T-cell (primary cell): ENCODE data around the gene CES1. TPM values are rescaled to one million over a fixed set of nuclear protein-coding genes. Genes with fewer than 3 reads are reported as not detected.

Experiments used
- ATAC-seq, 4 experiments: fragments of 200-7000 bp in 3 of 4; fragments of 150-1000 bp in 1 of 4; cut with Tn5 transposase; replicated peaks in 1 of 4; 1 replicate in 3 of 4; 2 replicates in 1 of 4; pipeline ENCODE4 v1.10.0; 2021; ENCODE audit warnings: moderate library complexity in 3 of 4, mild to moderate bottlenecking in 2 of 4, moderate number of reproducible peaks in 1 of 4
- CTCF ChIA-PET, 2 donors: fragments of 300-600 bp; sonication (Branson Sonifier 250); formaldehyde crosslinking; loops; one replicate each; lab custom pipeline; 2022; ENCODE audit warnings: antibody characterized with exemption in 2 of 2; lab: Charles Lee
- POLR2A ChIA-PET, 2 donors: fragments of 300-600 bp; sonication (Branson Sonifier 250); formaldehyde crosslinking; loops; one replicate each; lab custom pipeline; 2022; ENCODE audit warnings: antibody characterized with exemption in 2 of 2; lab: Charles Lee
- DNase-seq, 35 experiments: peaks; one replicate each; pipeline versions ENCODE4 v3.0.0 to v3.0.0-alpha.2; 2013 to 2023
- H3K27ac ChIP-seq: one replicate; pipeline ENCODE4 v1.5.1; 2013; ENCODE audit warnings: low read length
- H3K27me3 ChIP-seq, 2 experiments: replicated peaks in 1 of 2; 1 replicate in 1 of 2; 2 replicates in 1 of 2; pipeline versions ENCODE4 v1.6.1 to v1.7.0; 2013; ENCODE audit warnings: low read length in 1 of 2, mixed read lengths in 1 of 2; ENCODE audit not compliant: control insufficient read depth in 2 of 2, insufficient read depth in 2 of 2; ENCODE audit errors: extremely low read depth in 1 of 2
- H3K36me3 ChIP-seq, 2 donors: 1 replicate in 1 of 2; 2 replicates in 1 of 2; pipeline versions ENCODE4 v1.6.1 to v1.7.0; 2013; ENCODE audit warnings: low read length in 1 of 2; ENCODE audit not compliant: control insufficient read depth in 2 of 2, insufficient read depth in 1 of 2; ENCODE audit errors: extremely low read depth in 1 of 2
- H3K4me1 ChIP-seq, 2 experiments: 1 replicate in 1 of 2; 2 replicates in 1 of 2; pipeline versions ENCODE4 v1.6.1 to v1.7.0; 2013; ENCODE audit warnings: low read length in 2 of 2, mixed read lengths in 1 of 2; ENCODE audit not compliant: insufficient read depth in 2 of 2, control insufficient read depth in 1 of 2; ENCODE audit errors: extremely low read depth in 1 of 2
- H3K4me3 ChIP-seq, 2 donors: 1 replicate in 1 of 2; 2 replicates in 1 of 2; pipeline versions ENCODE4 v1.5.1 to v1.7.0; 2013; ENCODE audit warnings: mild to moderate bottlenecking in 2 of 2, low read length in 1 of 2, moderate library complexity in 1 of 2; ENCODE audit not compliant: control insufficient read depth in 1 of 2; ENCODE audit errors: extremely low read depth in 1 of 2
- H3K9me3 ChIP-seq: 2 replicates; pipeline ENCODE4 v1.7.0; 2013
- H3K27ac Mint-ChIP-seq, 2 donors: one replicate each; pipeline ENCODE4 v1.8.0; 2020 to 2021; ENCODE audit warnings: mild to moderate bottlenecking in 2 of 2, mixed read lengths in 2 of 2
- H3K27me3 Mint-ChIP-seq, 2 donors: one replicate each; pipeline ENCODE4 v1.8.0; 2021 to 2022; ENCODE audit warnings: mixed read lengths in 2 of 2
- H3K36me3 Mint-ChIP-seq: one replicate; pipeline ENCODE4 v1.8.0; 2021; ENCODE audit warnings: mixed read lengths
- H3K4me1 Mint-ChIP-seq, 3 donors: one replicate each; pipeline ENCODE4 v1.8.0; 2020 to 2022; ENCODE audit warnings: mixed read lengths in 3 of 3, mild to moderate bottlenecking in 1 of 3
- H3K4me3 Mint-ChIP-seq, 3 donors: one replicate each; pipeline ENCODE4 v1.8.0; 2020 to 2022; ENCODE audit warnings: mild to moderate bottlenecking in 3 of 3, mixed read lengths in 3 of 3, moderate library complexity in 3 of 3
- H3K9me3 Mint-ChIP-seq, 3 donors: one replicate each; pipeline ENCODE4 v1.8.0; 2020 to 2022; ENCODE audit warnings: mixed read lengths in 3 of 3
- WGBS: methylation state at CpG from one replicate; pipeline ENCODE4 v1.1.5; 2013; ENCODE audit warnings: missing lambda C conversion rate; ENCODE audit not compliant: insufficient coverage; 5-methylcytosine and 5-hydroxymethylcytosine counted together
- total RNA-seq, 35 experiments: library from RNA in 6 of 35; stranded (reverse) in 6 of 35; fragments of 120-200 nt in 1 of 35; gene quantifications; one replicate each; pipeline versions ENCODE4 v1.2.1 to v1.2.4 and lab custom pipeline; 2013 to 2026

CES1 gene
- total RNA-seq, 5 donors from 2014 or later (not counting 1 experiment from before 2014, with no cell fraction given) = 0.79 to 3.3 (median 1.4) TPM

DNA sequence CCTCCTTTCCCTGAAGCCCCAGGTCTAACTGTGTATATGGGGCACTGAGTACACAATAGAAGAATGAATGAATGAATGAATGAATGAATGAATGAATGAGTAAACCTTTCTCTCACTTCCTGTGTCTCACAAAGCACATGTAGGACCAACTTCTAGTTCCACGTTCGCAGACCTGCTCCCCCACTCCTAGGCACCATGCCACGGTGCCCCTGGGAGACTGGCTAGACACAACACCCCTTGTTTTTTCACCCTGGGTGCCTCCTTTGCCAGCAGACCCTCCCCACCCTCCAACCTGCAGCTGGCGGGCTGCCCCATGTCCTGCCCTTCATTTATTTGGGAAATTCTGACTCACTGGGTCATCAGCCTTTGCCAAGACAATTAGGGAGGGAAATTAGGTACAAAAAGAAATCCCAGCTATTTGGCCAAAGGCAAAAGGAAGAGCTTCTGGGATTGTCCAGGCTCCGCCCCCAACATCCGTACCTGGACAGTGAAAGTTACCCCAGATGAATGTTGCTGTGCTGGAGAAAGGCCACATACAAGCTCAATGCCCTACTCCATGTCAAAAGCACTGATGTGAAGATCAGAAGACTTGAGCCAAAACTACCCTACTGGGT is 7.7 kb downstream of the CES1 start:
- H3K36me3 ChIP-seq = no peaks in the 10 kb centered on the region
- Mint-ChIP-seq H3K36me3 (no peaks in the 10 kb centered on the region), H3K4me3 (no peak overlapping the region), H3K4me1 (no peaks in the 10 kb centered on the region), H3K27me3 (peaks cover 0 to 43% of the 10 kb centered on the region in 2 donors), H3K9me3 (no peaks in the 10 kb centered on the region), H3K27ac (no peak overlapping the region)
- CTCF ChIA-PET = no interaction called here
- no peak overlapping the region for H3K4me3 ChIP-seq
- no peak for DNase-seq
- H3K27me3 ChIP-seq = peaks cover 0 to 22% of the 10 kb centered on the region in 2 experiments
- 85% methylated on average over 5 of the region's 6 CpGs for WGBS
- no peak for ATAC-seq
- no peak overlapping the region for H3K27ac ChIP-seq
- no peaks in the 10 kb centered on the region for H3K9me3 ChIP-seq
- no peaks in the 10 kb centered on the region for H3K4me1 ChIP-seq
- POLR2A ChIA-PET = no interaction called here

DNA sequence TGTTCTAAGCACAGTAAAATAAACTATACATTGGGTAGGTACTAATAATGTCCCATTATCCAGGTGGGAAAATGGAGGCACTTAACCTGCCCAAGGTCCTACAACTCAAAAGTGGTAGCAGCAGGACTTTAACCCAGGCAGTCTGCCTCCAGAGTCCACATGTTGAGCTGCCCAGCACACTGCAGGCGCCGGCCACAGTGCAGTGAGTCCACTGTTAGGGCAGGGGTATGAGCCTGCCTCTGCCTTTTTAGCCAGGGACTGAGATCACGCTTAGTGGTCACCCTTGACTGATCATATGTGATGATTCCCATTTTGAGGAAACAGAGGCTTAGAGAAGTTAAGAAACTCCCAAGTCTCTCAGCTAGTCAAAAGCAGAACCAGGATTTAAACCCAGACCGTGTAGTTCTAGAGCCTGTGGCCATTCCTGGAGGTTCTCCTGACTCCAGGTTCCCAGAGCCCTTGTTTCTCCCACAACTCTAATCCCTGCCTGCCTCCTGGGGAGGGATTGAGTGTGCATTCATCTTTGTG is 8.4 kb downstream of the CES1 start:
- Mint-ChIP-seq H3K27ac (no peak overlapping the region), H3K27me3 (peaks cover 0 to 46% of the 10 kb centered on the region in 2 donors), H3K36me3 (no peaks in the 10 kb centered on the region), H3K9me3 (no peaks in the 10 kb centered on the region), H3K4me3 (no peak overlapping the region), H3K4me1 (no peaks in the 10 kb centered on the region)
- Histone ChIP-seq H3K27ac (no peak overlapping the region), H3K4me3 (no peak overlapping the region), H3K27me3 (peaks cover 0 to 22% of the 10 kb centered on the region in 2 experiments), H3K4me1 (no peaks in the 10 kb centered on the region), H3K9me3 (no peaks in the 10 kb centered on the region), H3K36me3 (no peaks in the 10 kb centered on the region)
- DNase-seq (no peak), ATAC-seq (no peak)
- ChIA-PET POLR2A (no interaction called here), CTCF (no interaction called here)
- WGBS = 76% methylated on average over 3 of the region's 4 CpGs

DNA sequence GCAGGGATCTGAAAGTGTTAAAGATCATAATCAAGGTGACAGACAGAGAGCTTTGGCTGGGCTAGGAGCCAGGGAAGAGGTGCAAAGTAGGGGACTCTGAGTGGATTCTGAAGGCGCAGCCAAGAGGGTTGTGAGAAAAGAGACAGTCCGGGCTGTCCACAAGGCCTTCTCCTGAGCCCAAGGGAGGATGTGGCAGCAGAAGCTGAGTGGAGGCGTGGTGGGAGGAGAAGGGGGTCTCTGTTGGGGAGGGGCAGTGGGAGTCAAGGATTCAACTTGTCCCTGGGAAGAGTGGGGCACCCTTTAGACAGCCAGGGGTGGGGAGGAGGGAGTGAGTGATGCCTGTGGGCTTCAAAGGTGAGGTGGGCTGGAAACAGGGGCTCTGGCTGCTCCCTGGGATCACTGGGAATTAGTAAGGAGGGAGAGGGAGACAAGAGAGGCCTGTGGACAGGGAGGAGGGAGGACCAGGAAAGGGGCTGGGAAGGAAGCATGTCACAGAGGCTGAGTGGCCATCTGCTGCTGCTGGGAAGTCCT is 10.6 kb downstream of the CES1 start:
- no peak for ATAC-seq
- Histone ChIP-seq H3K27ac (no peak overlapping the region), H3K9me3 (no peaks in the 10 kb centered on the region), H3K4me3 (no peak overlapping the region), H3K4me1 (no peaks in the 10 kb centered on the region), H3K27me3 (peaks cover 0 to 22% of the 10 kb centered on the region in 2 experiments), H3K36me3 (no peaks in the 10 kb centered on the region)
- ChIA-PET POLR2A (no interaction called here), CTCF (no interaction called here)
- Mint-ChIP-seq H3K27me3 (peaks cover 7 to 41% of the 10 kb centered on the region in 2 donors), H3K4me1 (no peaks in the 10 kb centered on the region), H3K27ac (no peak overlapping the region), H3K9me3 (no peaks in the 10 kb centered on the region), H3K36me3 (no peaks in the 10 kb centered on the region), H3K4me3 (no peak overlapping the region)
- WGBS = 71% methylated on average over 3 of the region's 3 CpGs
- no peak for DNase-seq

DNA sequence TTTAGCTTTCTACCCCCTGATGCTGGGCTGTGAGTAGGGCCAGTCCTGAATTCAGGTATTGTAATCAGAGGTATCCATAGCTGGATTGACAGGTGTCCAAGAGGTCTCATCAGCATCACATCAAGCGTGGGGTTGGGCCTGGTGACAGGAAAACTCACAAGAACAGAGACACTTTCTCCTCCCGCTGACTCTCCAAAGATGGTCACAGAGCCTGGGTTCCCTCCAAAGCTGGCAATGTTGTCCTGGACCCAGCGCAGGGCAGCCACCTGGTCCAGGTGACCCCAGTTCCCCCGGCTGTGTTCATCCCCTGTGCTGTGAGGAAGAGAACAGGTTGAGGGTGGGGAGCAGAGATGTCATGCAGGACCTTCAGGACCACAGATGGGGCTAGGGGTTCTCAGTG is 11.7 kb downstream of the CES1 start:
- no peak for ATAC-seq
- no peaks in the 10 kb centered on the region for H3K4me1 ChIP-seq
- H3K27ac Mint-ChIP-seq = no peak overlapping the region
- no peak overlapping the region for H3K27ac ChIP-seq
- no peak for DNase-seq
- H3K27me3 ChIP-seq = peaks cover 0 to 24% of the 10 kb centered on the region in 2 experiments
- no peaks in the 10 kb centered on the region for H3K36me3 Mint-ChIP-seq
- H3K27me3 Mint-ChIP-seq = peaks cover 8 to 44% of the 10 kb centered on the region in 2 donors
- H3K4me1 Mint-ChIP-seq = no peaks in the 10 kb centered on the region
- CTCF ChIA-PET = no interaction called here
- H3K4me3 ChIP-seq = no peak overlapping the region
- no peaks in the 10 kb centered on the region for H3K36me3 ChIP-seq
- H3K4me3 Mint-ChIP-seq = no peak overlapping the region
- no peaks in the 10 kb centered on the region for H3K9me3 Mint-ChIP-seq
- no peaks in the 10 kb centered on the region for H3K9me3 ChIP-seq
- 58% methylated on average over 3 of the region's 4 CpGs for WGBS
- POLR2A ChIA-PET = no interaction called here

DNA sequence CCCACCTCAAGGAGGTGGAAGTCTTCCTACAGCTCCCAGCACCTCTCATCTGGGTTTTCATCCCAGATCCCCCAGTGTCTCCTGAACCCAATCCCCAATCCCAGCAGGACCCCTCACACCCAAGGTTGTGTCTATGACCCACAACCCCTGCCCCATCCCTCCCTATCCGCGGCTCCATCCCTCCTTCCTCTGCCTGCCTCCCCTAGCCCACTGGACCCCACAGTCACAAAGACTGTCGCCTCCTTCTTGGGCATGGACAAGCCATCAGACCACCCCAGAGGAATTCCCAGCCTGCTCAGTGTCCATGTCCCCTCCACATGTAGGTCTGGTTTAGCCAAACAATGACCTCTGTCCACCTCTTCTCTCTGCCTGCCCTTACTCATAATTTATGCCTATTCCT is 12.3 kb downstream of the CES1 start:
- Histone ChIP-seq H3K27ac (no peak overlapping the region), H3K4me1 (no peaks in the 10 kb centered on the region), H3K27me3 (peaks cover 0 to 26% of the 10 kb centered on the region in 2 experiments), H3K9me3 (no peaks in the 10 kb centered on the region), H3K4me3 (no peak overlapping the region), H3K36me3 (no peaks in the 10 kb centered on the region)
- Mint-ChIP-seq H3K4me3 (no peak overlapping the region), H3K36me3 (no peaks in the 10 kb centered on the region), H3K27me3 (peaks cover 8 to 39% of the 10 kb centered on the region in 2 donors), H3K9me3 (no peaks in the 10 kb centered on the region), H3K27ac (no peak overlapping the region), H3K4me1 (no peaks in the 10 kb centered on the region)
- DNase-seq (no peak), ATAC-seq (no peak)
- 83% methylated on average over 3 of the region's 3 CpGs for WGBS
- CTCF ChIA-PET = no interaction called here
- POLR2A ChIA-PET = no interaction called here

DNA sequence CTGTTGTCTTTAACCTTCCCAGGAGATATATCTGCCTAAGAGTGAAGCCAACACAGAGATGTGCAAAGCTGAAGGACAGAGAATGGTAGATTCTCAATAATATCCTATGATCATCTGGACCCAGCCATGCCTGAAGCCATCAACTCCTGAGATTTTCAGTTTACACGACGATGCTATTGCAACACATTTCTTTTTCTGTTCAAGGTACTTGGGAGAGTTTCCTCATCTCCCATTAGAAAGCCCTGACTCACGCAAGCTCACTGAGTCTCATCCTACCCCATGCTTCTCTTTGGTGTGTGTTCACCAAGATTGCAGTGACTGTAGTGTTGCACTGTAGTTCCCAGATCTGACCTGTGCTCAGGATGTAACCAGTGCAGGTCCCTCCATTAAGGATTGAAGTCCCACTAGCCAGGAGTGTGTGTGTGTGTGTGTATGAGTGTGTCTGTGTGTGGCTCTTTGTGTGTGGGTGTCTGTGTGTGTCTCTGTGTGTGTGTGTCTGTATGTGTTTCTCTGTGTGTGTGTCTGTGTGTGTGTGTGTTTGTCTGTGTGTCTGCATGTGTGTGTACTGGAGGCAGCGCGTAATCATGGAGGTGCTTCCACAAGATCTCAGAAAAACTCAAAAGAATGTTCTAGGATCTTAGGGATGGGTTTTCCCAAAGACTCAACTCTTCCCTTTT is 15.5 kb downstream of the CES1 start:
- Histone ChIP-seq H3K27me3 (peaks cover 0 to 32% of the 10 kb centered on the region in 2 experiments), H3K27ac (no peak overlapping the region), H3K4me1 (no peaks in the 10 kb centered on the region), H3K9me3 (no peaks in the 10 kb centered on the region), H3K4me3 (no peak overlapping the region), H3K36me3 (no peaks in the 10 kb centered on the region)
- ATAC-seq (no peak), DNase-seq (no peak)
- no peak overlapping the region for H3K27ac Mint-ChIP-seq
- CTCF ChIA-PET = no interaction called here
- H3K36me3 Mint-ChIP-seq = no peaks in the 10 kb centered on the region
- H3K4me3 Mint-ChIP-seq = no peak overlapping the region
- WGBS = 80% methylated on average over 2 of the region's 5 CpGs
- POLR2A ChIA-PET = no interaction called here
- peaks cover 12 to 44% of the 10 kb centered on the region in 2 donors for H3K27me3 Mint-ChIP-seq
- H3K4me1 Mint-ChIP-seq = no peaks in the 10 kb centered on the region
- no peaks in the 10 kb centered on the region for H3K9me3 Mint-ChIP-seq
